Measurements from ENCODE around the gene CCDC138. TPM values are rescaled to one million over a fixed set of nuclear protein-coding genes. Genes with fewer than 3 reads are reported as not detected.

CCDC138 gene
- total RNA-seq, 2 donors from 2014 or later: 6.5 to 16.0 TPM

Other genes starting within 250 kb of the CCDC138 start
- gene RANBP2, start 67.3 kb upstream of the CCDC138 start, total RNA-seq: 10 to 100 TPM; 59.6 to 72.5 TPM
- gene EDAR, start 202.4 kb downstream of the CCDC138 start, total RNA-seq: under 1 TPM; 0.43 to 0.46 TPM

All from activated naive CD4-positive, alpha-beta T cell treated with anti-CD3 and anti-CD28 coated beads, Interleukin-2, amount 50 U/mL, for 72 hours (primary cell).